NCI-H146 treated with DMSO at 0.1 percent for 48 hours (cell line): ENCODE measurements around the gene MPND.

Source experiments
- DNase-seq: peaks from one replicate; lab custom pipeline; 2025; ENCODE audit not compliant: unreplicated experiment; lab: John Stamatoyannopoulos, UW

MPND gene

DNA sequence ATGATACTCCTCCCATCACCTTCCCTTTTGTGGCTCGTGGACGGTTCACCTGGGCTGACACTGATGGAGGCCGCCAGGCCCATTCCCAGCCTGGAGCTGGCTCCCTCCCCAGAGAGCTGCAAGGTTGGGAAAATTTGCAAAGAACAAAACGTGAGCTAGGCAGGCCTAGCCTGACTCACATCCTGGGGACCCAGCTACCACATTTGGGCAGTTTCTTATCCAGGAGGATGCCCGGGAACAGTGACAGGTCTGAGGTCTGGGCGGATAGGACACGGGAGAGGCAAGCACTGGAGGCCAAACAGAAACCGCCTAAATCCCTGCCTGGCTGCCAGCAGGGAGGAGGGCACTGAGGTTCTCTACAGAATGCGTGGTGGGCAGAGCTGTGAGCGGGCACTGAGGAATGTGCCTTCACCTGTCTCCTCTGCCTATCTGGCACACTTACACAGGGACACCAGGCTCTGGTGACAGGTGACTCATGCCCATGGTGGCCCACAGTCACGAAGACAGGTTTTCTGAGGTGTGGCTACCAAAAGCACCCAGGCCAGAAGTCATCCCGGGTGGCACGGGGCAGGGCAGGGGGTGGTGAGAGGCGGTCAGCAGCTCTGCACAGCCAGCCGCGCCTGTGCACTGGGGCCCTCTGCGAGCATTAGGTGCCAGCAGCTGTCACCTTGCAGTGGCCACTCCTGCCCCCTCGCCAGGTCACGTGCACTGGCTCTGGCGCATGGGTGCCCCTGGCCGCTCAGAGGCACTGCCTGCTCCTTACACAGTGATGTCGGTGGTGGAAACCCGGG lies 33.8 kb downstream of the MPND start:
- no peak for DNase-seq

DNA sequence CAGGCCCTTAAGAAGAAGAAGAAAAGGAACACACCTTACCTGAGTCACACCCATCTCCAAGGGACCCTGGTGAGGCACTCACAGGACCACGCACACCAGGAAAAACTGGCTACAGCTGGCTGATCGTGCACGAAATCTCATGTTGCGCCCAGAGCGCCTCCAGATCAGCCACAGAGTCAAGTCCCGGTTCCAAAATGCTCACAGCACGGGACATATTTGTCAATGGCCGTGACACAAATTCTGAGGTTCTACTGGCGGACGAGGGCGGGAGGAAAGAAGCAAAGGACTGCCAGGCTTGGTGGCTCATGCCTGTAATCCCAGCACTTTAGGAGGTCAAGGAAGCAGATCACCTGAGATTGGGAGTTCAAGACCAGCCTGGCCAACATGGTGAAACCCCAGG lies 35.5 kb downstream of the MPND start:
- DNase-seq = no peak

DNA sequence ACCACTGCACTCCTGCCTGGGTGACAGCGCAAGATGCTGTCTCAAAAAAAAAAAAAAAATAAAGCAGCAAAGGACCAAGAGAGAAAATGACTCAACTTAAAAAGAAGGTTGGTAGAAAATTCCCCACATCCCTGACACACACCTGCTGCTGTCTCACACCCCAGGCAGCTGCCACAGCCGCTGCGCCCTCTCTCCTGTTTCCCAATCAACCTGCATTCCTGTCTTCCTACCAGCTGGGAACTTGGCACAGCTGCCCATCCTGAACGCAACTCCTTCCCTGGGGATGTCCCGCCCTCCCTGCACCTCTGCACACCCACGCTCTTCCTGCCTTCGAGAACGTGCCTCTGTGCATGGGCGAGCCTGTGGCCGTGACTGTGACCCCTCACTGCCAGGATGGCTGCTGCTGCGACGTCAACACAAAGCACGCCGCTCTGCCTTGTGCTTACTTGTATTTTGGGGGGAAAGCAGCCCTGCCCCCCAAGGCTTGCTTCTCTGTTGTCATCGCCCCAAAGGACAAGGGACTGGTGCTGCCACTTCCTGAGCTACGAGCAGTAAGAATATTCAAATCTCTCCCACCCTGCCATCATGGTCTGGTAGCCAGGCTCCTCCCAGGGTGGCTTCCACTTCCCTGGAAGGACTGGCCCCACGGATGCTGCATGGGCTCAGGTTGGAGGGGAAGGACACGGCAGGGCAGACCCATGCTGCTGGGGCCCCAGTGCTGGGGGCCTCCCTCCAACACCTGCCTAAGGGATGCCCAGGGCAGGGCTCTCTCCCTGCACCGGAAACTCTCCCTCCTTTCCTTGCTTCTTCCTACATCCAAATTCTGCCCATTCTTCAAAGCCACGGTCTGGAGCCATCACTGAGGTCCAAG lies 36.3 kb downstream of the MPND start:
- no peak for DNase-seq

DNA sequence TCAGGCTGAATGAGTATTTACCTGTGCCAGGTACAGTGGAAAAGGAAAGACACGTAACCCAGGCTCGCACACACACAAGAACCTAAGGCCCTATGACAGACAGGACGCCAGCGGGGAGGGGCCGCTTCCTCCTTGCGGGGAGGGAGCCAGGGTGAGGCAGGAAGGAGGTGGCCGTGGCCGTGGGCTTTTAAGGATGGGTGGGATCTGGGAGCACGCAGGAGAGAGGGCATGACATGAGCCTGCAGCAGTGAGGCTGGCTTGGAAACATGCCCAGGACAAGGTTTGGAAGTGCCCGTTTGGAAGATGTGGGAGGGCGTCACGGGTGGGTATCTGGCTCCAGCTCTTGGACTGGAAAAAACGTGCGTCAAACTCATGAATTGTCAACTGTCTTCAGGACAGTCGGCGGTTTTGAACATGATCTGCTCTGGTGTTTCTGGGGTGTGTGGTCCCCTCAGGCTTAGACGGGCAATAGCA lies 36.9 kb downstream of the MPND start:
- no peak for DNase-seq

DNA sequence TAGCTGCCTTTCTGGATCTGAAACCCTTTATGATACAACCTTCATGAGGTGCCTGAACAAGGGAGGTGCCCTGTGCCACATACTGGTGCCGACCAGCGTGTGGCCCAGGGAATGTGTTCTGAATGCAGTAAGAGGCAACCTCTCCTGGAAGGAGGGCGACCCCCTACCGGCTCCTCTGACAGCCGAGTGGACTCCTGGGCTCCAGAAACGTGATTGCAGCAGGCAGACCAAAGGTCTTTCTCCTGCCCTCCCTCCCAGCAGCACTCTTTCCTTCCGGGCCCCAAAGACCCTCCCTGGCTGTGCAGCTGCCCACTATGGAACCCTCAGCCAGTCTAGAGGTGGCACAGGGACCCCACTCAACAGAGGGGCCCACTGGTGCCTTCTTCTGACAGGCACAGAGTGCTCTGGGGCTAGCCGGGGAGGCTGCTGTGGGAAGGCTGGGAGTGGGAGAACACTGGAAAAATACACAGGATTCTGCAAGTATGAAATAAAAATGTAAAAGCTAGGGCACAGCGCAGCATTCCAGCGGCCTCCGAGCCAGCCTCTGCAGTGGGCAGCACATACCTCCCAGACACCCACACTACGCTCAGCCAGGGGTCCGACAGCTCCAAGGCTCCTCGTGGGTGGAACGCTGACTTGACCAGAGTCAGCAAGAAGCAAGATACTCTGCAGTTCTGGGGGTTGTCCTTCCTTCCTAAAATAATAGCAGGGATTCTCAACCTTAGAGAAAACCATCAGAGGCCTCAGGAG lies 42.1 kb downstream of the MPND start:
- DNase-seq = no peak

DNA sequence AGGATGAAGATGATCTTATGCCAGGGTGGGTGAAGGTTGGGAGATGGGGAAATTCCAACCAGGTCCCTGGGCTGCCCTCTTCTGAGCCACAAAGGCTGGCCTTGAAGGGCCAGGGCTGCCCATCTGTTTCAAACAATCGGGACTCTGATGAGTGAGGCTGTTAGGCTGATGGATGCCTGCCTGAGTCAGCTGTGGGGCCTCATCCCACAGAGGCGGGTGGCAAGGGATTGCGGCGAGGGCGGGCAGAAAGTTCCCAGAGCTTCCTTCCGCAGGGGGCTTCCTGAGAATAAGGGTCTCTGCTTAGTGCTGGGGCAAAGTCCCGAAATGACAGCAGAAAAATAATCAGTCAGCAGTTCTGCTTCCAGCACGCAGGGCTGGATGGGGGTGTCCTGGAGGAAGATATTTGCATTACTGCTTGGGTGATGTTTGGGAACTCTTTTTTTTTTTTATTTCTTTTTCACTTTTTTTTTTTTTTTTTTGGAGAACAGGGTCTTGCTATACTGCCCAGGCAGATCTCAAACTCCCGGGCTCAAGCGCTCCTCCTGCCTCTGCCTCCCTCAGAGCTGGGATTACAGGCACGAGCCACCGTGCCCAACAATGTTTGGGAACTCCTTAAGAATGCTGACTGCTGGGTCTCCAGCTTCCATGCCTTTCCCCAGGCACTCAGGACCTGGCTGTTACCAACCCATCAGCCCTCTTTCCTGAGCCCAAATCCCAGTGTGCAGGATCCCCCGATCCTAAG lies 42.9 kb downstream of the MPND start:
- DNase-seq = no peak

DNA sequence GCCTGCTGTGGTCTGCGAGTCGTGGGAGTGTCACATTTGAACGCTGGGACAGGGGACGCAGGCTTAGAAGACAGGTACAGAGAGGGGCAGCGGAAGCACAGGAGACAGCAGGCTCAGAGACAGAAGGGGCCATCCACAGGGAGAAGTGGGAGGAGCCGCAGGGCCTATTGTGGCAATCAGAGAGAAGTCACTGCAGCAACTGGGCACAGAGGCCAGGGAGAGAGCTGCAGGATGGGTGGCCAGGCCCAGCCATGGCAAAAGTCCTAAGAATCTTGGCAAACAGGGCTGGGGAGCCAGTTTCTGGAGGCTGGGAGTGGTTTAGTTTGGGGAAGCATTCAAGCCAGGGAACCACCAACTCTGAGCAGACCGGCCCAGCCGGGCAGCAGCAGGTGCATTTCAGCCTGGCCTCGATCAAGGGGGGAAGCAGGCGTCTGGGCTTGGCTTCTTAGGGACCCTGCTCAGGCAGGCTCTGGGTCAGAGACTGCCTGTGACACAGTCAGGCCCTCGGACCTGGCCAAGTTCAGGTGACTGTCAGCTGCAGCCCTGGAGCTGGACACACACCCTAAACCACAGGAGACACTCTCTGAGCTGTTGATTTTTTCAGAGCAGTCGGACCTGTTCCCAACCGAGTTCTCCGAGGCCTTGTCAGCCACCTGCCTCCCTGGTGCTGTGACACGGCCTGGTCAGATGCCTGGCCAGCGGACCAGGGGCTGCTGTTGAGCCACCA lies 45.1 kb downstream of the MPND start:
- DNase-seq = no peak

DNA sequence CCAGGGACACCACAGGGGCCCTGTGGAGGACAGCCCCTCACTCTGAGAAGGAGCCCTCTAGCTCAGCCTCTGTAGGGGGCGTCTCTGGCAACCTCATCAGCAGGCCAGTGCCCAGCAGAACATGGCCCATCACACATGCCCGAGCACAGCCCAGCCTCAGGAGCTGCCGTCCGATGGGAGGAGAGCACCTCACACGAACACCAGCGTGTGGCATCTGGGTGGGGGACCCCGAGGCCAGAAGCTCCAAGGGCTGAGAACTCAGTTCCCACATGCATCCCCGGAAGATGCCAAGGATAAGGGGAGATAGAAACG lies 45.7 kb downstream of the MPND start:
- DNase-seq = no peak

DNA sequence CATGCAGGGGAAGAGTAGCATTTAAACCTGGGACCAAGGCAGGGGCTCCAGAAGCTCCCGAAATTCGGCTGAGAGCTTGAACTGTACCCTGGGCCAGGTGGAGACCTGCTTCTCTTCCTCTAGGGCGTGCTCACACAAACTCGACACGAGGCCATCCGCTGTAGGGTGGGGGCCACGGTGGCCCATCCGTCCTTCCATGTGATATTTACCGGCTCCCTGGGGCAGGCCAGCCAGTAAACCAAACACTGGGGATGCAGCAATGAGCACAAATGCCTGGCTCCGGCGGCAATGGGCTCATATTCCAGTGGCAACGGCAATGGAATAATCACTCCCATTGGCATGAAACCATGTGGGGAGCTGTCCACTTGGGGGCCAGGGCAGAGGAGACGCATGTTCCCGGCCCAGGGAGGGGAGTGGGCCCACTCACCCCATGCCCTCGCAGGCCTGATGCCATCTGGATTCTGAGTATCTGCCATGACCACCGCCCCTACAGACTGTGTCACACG lies 46.2 kb downstream of the MPND start:
- DNase-seq = no peak

DNA sequence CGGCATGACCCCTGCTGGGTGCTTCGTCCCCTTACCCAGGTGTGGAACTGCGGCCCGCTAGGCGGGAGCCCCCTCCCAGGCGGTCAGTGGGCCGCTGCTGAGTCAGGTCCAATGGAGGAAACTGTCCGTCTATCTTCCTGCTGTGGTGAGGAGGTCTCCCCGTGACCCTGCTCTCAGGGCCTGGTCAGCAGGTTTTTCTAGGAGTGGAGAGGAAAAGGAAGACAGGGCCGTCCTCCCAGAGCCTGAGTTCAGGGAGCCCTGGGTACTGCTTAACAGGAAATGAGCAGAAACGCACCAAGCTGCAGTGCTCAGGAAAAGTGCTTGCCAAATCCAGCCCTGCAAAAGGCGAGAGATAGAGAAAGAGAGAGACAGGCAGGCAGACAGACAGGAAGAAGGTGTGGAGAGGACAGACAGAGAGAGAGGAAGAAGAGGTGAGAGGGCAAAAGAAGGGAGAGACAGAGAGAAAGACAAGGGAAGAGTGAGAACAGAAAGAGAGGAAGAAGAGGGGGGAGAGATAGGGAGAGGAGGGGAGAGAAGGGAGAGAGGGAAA lies 46.7 kb downstream of the MPND start:
- DNase-seq = no peak

DNA sequence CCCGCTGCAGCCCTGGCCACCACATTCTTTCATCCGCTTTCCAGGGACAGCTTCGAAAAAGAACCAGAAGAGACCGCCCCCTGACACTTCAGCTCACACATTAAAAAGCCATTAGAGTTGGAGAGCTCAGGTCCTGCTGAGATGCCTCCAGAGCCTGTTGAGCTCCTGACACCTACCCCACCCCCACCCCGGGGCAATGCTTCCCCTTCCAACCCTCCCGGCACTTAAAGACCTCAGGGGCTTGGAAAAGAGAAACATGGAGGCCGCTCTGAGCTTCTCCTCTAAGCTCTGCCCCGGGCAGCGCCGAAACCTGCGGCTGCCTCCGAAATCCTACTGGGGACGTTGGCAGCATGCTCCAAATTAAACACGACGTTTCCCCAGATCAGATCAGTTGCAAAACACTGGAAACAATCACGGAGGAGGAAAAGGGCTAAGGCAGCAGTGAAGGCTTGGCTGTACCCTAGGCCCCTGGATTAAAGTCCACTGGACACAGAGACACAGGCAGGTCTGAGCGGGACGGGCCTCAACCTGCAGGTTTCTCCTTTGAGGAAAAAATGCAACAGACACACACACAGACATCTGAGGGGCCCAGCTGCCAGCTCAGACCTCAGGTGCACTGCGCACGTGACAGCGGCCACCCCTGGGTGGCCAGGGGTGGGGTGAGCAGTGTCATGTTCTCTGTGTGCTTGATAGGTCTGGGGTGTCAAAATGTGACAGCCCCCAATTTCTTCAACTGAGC lies 47.4 kb downstream of the MPND start:
- DNase-seq = no peak

DNA sequence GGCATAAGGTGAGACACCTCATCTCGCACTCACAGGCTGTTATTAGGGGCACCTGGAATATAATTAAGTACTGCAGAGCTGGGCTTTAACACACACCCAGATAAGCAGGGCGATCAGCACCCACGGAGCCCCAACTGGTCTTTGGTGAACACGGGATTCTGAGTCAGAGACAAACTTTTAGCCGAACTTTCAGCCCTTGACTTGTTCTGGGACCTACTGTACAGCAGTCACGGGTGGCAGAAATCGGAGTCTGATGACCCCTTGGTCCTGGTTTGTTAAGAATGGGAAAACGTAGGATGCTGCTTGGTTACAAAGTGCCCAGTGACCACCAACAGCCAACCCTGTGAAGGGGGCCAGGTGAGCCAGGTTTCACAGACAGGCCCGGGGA lies 47.9 kb downstream of the MPND start:
- no peak for DNase-seq

DNA sequence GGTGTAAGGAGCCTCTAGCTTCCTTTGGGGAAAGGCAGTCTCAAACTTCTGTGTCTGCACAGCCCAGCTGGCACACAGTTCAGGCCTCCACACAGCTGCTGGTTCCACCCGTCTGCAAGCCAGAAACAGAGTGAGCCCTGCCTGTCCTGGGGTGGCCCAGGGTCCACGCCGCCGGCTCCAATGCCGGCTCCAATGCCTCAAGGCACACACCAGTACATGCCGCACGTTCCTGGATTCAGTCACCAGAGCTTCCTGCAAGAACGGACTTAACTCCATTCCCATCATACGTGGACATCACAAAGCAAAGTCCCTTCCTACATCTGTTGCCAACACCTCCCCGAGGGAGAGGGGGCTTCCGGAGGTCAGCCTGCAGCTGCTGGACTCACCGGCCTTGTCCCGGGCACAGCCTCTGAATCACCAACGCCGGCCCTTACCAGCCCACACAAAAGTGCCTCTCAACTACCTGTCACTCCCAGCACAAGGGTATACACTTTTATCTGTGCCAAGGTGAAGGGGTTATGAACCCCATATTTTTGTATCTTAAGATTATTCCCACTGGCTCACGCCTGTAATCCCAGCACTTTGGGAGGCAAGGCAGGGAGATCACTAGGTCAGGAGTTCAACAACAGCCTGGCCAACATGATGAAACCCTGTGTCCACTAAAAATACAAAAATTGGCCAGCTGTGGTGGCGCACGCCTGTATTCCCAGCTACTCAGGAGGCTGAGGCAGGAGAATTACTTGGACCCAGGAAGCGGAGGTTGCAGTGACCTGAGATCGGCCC lies 48.5 kb downstream of the MPND start:
- DNase-seq = no peak

DNA sequence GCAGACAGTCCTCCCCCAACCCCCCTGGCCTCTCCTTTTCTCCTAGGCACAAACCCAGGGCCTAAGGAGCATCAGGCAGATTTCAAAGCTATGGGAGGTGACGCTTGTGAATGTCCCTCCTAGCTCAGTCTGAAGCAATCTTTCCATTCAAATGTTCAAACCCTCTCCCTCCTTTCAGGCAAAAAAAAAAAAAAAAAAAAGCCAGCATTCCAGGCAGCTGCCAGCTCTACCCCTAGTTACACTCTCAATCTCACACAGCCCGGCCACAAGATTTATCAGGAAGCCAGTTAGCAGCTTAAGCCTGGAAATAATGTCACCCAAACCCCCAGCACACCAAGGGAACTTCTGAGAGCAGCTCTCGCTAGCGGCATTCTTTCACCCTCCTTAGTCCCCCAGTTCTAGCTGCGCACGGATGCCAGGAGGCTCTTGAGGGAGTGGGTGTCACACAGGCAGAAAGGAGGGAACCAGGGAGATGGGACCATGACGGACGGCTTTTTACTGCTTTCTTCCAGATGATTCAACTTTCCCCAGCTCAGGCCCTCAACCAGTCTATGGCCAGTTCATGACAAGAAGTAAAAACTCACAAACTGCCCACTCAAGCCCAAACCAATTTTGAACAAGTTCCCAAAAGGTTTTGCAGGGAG lies 50.7 kb downstream of the MPND start:
- no peak for DNase-seq

DNA sequence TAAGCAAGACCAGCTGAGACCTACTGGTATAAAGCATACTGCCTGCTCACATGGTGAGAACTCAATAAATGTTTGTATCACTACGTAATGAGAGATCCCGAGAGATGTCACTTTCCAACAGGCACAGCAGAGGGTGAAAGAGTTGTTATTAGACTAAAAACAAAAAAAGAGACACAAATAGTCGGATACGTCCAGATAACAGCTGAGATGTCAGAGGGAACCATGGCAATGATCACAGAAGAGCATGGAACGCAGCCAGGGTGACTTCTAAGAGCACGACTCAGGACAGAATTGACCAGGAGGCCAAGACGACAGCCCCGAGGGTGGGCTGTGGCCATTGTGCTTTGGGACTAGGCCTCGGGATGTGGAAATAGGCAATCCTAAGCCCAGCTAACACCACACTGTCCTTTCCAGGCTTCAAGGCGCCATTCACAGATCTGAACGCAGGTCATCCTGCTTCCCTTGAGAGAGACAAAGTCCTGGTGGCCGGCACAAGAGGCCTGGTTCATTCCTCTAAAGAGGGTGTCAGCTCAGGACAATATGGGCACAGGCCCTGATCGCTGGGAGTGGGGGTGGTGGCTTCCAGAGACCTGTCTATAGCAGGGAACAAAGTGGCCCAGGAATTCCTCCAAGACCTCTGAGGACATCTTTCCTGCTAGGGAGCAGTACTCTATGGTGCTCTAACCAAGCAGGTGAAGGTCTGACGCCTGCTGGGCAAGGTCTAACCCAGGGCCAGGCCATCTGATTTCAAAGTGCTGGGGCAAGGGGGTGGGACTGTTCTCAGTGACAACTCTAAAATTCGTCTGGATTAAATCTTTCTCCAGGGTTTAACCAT lies 53.8 kb downstream of the MPND start:
- no peak for DNase-seq

DNA sequence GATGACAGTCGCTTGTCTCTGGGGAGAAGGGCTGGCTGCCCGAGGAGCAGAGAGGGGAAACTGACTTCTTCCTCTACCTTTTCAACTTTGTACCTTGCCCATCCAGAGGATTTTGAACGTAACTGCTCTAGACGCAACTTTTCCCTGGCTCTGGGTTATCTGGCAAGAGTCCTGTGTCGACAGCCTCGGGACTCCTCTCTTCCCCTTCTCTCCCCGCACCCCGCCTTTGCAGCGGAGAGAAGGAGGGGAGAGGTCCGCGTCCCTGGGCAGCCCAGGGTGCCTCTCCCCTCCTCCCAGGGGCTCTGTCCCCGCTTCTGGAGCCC lies 56.4 kb downstream of the MPND start:
- no peak for DNase-seq
